Breast epithelium (tissue), 4 donors: ENCODE data around the gene DDHD1. TPM values are rescaled to one million over a fixed set of nuclear protein-coding genes. Genes with fewer than 3 reads are reported as not detected.
"Not testable (repeated sequence)": the region's sequence is repeated elsewhere in the genome, so short reads cannot be mapped to it uniquely, and the experiment has no call there.

Experiments used
- DNase-seq, 2 donors: peaks; one replicate each; pipeline ENCODE4 v3.0.0-alpha.2; 2019; ENCODE audit warnings: low spot score in 2 of 2
- H3K27ac ChIP-seq, 2 donors: fragments of 200-600 bp; sonication (generic) in 1 of 2; one replicate each; pipeline ENCODE4 v1.5.1; 2016 to 2019; ENCODE audit warnings: mild to moderate bottlenecking in 1 of 2
- H3K27me3 ChIP-seq, 2 donors: fragments of 200-600 bp; sonication (generic) in 1 of 2; one replicate each; pipeline versions ENCODE4 v1.5.1 to v1.6.0; 2017 to 2019; ENCODE audit warnings: control low read depth in 1 of 2, mild to moderate bottlenecking in 1 of 2
- H3K36me3 ChIP-seq: fragments of 200-600 bp; one replicate; pipeline ENCODE4 v1.5.1; 2019
- H3K4me1 ChIP-seq, 2 donors: fragments of 200-600 bp; sonication (generic); one replicate each; pipeline ENCODE4 v1.5.1; 2016 to 2019; ENCODE audit warnings: control low read depth in 1 of 2
- H3K4me3 ChIP-seq, 3 donors: fragments of 200-600 bp; sonication (generic); 1 replicate in 2 of 3; 2 replicates in 1 of 3; pipeline ENCODE4 v1.5.1; 2016 to 2019; ENCODE audit warnings: mild to moderate bottlenecking in 3 of 3, moderate library complexity in 2 of 3
- H3K9me3 ChIP-seq, 2 donors: fragments of 200-600 bp; sonication (generic) in 1 of 2; one replicate each; pipeline ENCODE4 v1.5.1; 2016 to 2019; ENCODE audit warnings: control low read depth in 1 of 2
- CTCF ChIP-seq, 3 donors: fragments of 450-650 bp; IDR thresholded peaks; one replicate each; pipeline ENCODE4 v1.5.1; 2016 to 2017; ENCODE audit warnings: antibody characterized with exemption in 3 of 3, mild to moderate bottlenecking in 3 of 3, moderate library complexity in 3 of 3
- POLR2A ChIP-seq: fragments of 450-650 bp; IDR thresholded peaks from one replicate; pipeline ENCODE4 v1.6.1; 2016; ENCODE audit warnings: antibody characterized with exemption, mild to moderate bottlenecking, moderate library complexity
- POLR2AphosphoS5 ChIP-seq, 3 donors: sonication (generic); formaldehyde crosslinking; IDR thresholded peaks; one replicate each; pipeline ENCODE4 v1.6.1; 2017; ENCODE audit warnings: antibody characterized with exemption in 3 of 3
- intact Hi-C: fragments of 100-400 bp; cut with DNase I; formaldehyde crosslinking; loops from one replicate; pipeline ENCODE4 v1.15.1; 2023; ENCODE audit warnings: low total_unique reads
- total RNA-seq, 3 donors: library from RNA; depleted of rRNA; stranded (reverse); fragments of >200 nt; gene quantifications; one replicate each; pipeline ENCODE4 v1.1.0, GENCODE V29; 2016

Gene DDHD1
- total RNA-seq, 3 donors from 2014 or later = 25.2 to 32.9 (median 26.7) TPM

- Histone ChIP-seq H3K4me1 (no peaks in the 10 kb centered on the region), H3K4me3 (no peak overlapping the region), H3K27me3 (no peaks in the 10 kb centered on the region), H3K9me3 (peaks cover 0 to 20% of the 10 kb centered on the region in 2 donors), H3K36me3 (peaks cover 4% of the 10 kb centered on the region), H3K27ac (no peak overlapping the region)
- TF ChIP-seq POLR2AphosphoS5 (IDR thresholded peaks at IDR 0.05) (no peak), CTCF (IDR thresholded peaks at IDR 0.05) (no peak), POLR2A (no peak)
- intact Hi-C loops = no loop called here
- no peak for DNase-seq
These were observed 46.4 kb downstream of the DDHD1 start for GRCh38 chr14:53106768-53107167.

DNA sequence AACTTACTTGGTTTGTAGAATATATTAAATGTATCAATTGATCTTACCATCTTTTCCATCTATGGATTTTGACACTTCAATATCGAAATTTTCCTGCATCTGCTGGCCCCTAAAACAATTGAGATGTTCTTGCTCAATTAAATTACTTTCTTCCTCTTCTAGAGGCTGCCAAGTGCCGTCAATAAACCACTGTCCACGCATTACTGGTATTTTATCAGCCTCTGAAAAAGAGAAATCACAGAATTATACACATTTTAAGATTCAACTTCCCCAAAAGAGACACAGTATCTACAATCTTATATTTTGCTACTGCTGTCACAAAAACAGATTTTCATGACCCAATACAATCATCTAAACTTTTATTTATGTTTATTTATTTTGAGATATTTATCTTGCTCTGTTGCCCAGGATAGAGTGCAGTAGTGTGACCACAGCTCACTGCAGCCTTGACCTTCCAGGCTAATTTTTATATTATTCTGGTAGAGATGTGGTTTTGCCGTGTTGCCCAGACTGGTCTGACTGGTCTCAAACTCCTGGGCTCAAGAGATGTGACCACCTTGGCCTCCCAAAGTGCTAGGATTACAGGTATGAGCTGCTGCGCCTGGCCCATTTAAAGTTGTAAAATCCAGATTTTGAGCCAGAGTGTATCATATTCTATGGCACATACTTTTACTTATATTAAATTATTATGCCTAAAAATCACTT is 49.3 kb downstream of the DDHD1 start:
- Histone ChIP-seq H3K27me3 (no peaks in the 10 kb centered on the region), H3K9me3 (peaks cover 0 to 20% of the 10 kb centered on the region in 2 donors), H3K36me3 (peaks cover 4% of the 10 kb centered on the region), H3K4me3 (no peak overlapping the region), H3K4me1 (no peaks in the 10 kb centered on the region), H3K27ac (no peak overlapping the region)
- TF ChIP-seq POLR2AphosphoS5 (IDR thresholded peaks at IDR 0.05) = no peak
- TF ChIP-seq CTCF (IDR thresholded peaks at IDR 0.05) = no peak
- no peak for TF ChIP-seq POLR2A
- intact Hi-C loops = no loop called here
- no peak for DNase-seq

GRCh38 chr14:53093206-53093605 is 59.9 kb downstream of the DDHD1 start:
- Histone ChIP-seq H3K4me1 (no peaks in the 10 kb centered on the region), H3K9me3 (peaks cover 0 to 6% of the 10 kb centered on the region in 2 donors), H3K27ac (no peak overlapping the region), H3K27me3 (no peaks in the 10 kb centered on the region), H3K4me3 (no peak overlapping the region), H3K36me3 (no peaks in the 10 kb centered on the region)
- TF ChIP-seq POLR2A = no peak
- TF ChIP-seq POLR2AphosphoS5 (IDR thresholded peaks at IDR 0.05) = no peak
- TF ChIP-seq CTCF (IDR thresholded peaks at IDR 0.05) = no peak
- DNase-seq = no peak
- intact Hi-C loops = no loop called here

- H3K9me3 ChIP-seq = peaks cover 0 to 6% of the 10 kb centered on the region in 2 donors
- no peak overlapping the region for H3K4me3 ChIP-seq
- H3K27me3 ChIP-seq = no peaks in the 10 kb centered on the region
- intact Hi-C loops = no loop called here
- H3K36me3 ChIP-seq = no peaks in the 10 kb centered on the region
- H3K4me1 ChIP-seq = no peaks in the 10 kb centered on the region
- H3K27ac ChIP-seq = no peak overlapping the region
- no peak for TF ChIP-seq POLR2AphosphoS5 (IDR thresholded peaks at IDR 0.05)
- no peak for TF ChIP-seq POLR2A
- no peak for TF ChIP-seq CTCF (IDR thresholded peaks at IDR 0.05)
- DNase-seq = no peak
These were observed 62.3 kb downstream of the DDHD1 start for GRCh38 chr14:53090853-53091252.

DNA sequence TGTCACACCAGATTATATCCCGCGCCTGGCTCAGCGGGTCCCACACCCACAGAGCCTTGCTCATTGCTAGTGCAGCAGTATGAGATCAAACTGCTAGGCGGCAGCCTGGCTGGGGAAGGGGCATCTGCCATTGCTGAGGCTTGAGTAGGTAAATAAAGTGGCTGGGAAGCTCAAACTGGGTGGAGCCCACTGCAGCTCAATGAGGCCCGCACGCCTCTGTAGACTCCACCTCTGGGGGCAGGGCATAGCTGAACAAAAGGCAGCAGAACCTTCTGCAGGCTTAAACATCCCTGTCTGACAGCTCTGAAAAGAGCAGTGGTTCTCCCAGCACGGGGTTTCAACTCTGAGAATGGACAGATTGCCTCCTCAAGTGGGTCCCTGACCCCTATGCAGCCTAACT is 68.2 kb downstream of the DDHD1 start:
- H3K36me3 ChIP-seq, H3K4me3 ChIP-seq, DNase-seq, H3K27ac ChIP-seq, intact Hi-C loops, H3K27me3 ChIP-seq, H3K4me1 ChIP-seq, H3K9me3 ChIP-seq: not testable (repeated sequence)

- H3K4me3 ChIP-seq = no peak overlapping the region
- DNase-seq = no peak
- no peaks in the 10 kb centered on the region for H3K27me3 ChIP-seq
- H3K9me3 ChIP-seq = no peaks in the 10 kb centered on the region
- H3K4me1 ChIP-seq = no peaks in the 10 kb centered on the region
- intact Hi-C loops = no loop called here
- no peaks in the 10 kb centered on the region for H3K36me3 ChIP-seq
- TF ChIP-seq POLR2A (no peak), POLR2AphosphoS5 (IDR thresholded peaks at IDR 0.05) (no peak), CTCF (IDR thresholded peaks at IDR 0.05) (no peak)
- H3K27ac ChIP-seq = no peak overlapping the region
These were observed 88.6 kb downstream of the DDHD1 start for GRCh38 chr14:53064475-53064874.
